NK-92 treated with Interleukin-12 subunit alpha and Interleukin-12 subunit beta, amount 100 ng/mL, for 24 hours (cell line): ENCODE results near the gene CYYR1.

Experiments used
- DNase-seq: peaks from one replicate; lab custom pipeline; 2025; lab: John Stamatoyannopoulos, UW

The CYYR1 gene

GRCh38 chr21:26433386-26433785, 139.7 kb downstream of the CYYR1 start:
- no peak for DNase-seq

- no peak for DNase-seq
Observed at GRCh38 chr21:26432410-26432809, 140.7 kb downstream of the CYYR1 start.

GRCh38 chr21:26425576-26425975, 147.5 kb downstream of the CYYR1 start:
- no peak for DNase-seq

GRCh38 chr21:26423511-26423910, 149.6 kb downstream of the CYYR1 start:
- no peak for DNase-seq

- no peak for DNase-seq
Observed at GRCh38 chr21:26422706-26423105, 150.4 kb downstream of the CYYR1 start.

GRCh38 chr21:26422138-26422537, 150.9 kb downstream of the CYYR1 start:
- no peak for DNase-seq

- DNase-seq = no peak
Observed at GRCh38 chr21:26421724-26422123, 151.4 kb downstream of the CYYR1 start.
